ENCODE data around the gene CAMK2N2. TPM values are rescaled to one million over a fixed set of nuclear protein-coding genes. Genes with fewer than 3 reads are reported as not detected.

The CAMK2N2 gene
- total RNA-seq, 4 donors from 2014 or later, result not detected

GRCh38 chr3:184290331-184290730 is 29.0 kb upstream of the CAMK2N2 start:
- TF ChIP-seq POLR2AphosphoS5 (IDR thresholded peaks at IDR 0.05), result no peak
- TF ChIP-seq POLR2A (IDR thresholded peaks at IDR 0.05), result no peak
- H3K4me1 ChIP-seq, result no peaks in the 10 kb centered on the region
- no peaks in the 10 kb centered on the region for H3K36me3 ChIP-seq
- H3K9me3 ChIP-seq, result no peaks in the 10 kb centered on the region
- intact Hi-C loops (cut with DNase I; ENCODE audit: low total_unique reads) (no loop called here), in situ Hi-C loops (cut with MboI; ENCODE audit: low pct_ligation_motif_present in 1 of 4, low pct_unique_long_range_greater_than_20kb in 1 of 4, low sequenced_read_pairs in 3 of 4) (no loop called here)
- no peak overlapping the region for H3K4me3 ChIP-seq
- peaks cover 11% of the 10 kb centered on the region for H3K27me3 ChIP-seq
- 96% methylated on average over 10 of the region's 10 CpGs; no CpG with 5 or more reads in 1 of the 2 donors for WGBS, 2 donors (ENCODE audit: low coverage in 1 of 2)
- DNase-seq, result no peak
- H3K27ac ChIP-seq, result no peak overlapping the region

- peak; percentile 57 for DNase-seq
- in situ Hi-C loops (cut with MboI; ENCODE audit: low pct_ligation_motif_present in 1 of 4, low pct_unique_long_range_greater_than_20kb in 1 of 4, low sequenced_read_pairs in 3 of 4), result no loop called here
- Histone ChIP-seq H3K36me3 (no peaks in the 10 kb centered on the region), H3K4me3 (no peak overlapping the region), H3K27ac (no peak overlapping the region), H3K9me3 (no peaks in the 10 kb centered on the region), H3K4me1 (no peaks in the 10 kb centered on the region), H3K27me3 (peaks cover 11% of the 10 kb centered on the region)
- intact Hi-C loops (cut with DNase I; ENCODE audit: low total_unique reads), result no loop called here
- no peak for TF ChIP-seq POLR2A (IDR thresholded peaks at IDR 0.05)
- TF ChIP-seq CTCF (IDR thresholded peaks at IDR 0.05), result peak; percentile 42 to 59 (median 46)
- WGBS, 2 donors (ENCODE audit: low coverage in 1 of 2), result 5% methylated on average over 10 of the region's 10 CpGs; no CpG with 5 or more reads in 1 of the 2 donors
Measured at GRCh38 chr3:184289426-184289938, 28.1 kb upstream of the CAMK2N2 start.

DNA sequence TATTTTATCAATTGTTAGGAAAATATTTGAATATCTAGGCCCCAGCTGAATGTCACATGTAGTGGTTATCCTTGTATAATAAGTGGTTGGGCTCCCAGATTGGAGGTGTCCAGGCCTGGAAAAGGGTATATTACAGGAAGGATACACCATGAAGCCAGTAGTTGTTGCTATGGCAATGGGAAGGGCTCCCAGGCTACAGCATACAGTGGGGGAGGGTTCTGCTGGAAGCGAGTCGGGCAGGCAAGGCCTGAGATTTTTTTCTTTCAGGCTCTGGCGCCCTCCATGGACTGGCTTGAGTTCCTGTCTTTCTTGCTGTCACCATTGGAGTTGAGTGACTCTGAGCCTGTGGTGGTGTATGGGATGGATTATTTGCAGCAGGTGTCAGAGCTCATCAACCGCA is 23.3 kb upstream of the CAMK2N2 start:
- no peak for DNase-seq
- H3K4me1 ChIP-seq, result no peaks in the 10 kb centered on the region

GRCh38 chr3:184283681-184284080 is 22.3 kb upstream of the CAMK2N2 start:
- Histone ChIP-seq H3K27me3 (peaks cover 5% of the 10 kb centered on the region), H3K4me3 (no peak overlapping the region), H3K27ac (no peak overlapping the region), H3K9me3 (no peaks in the 10 kb centered on the region), H3K36me3 (no peaks in the 10 kb centered on the region), H3K4me1 (no peaks in the 10 kb centered on the region)
- no peak for DNase-seq
- in situ Hi-C loops (cut with MboI; ENCODE audit: low pct_ligation_motif_present in 1 of 4, low pct_unique_long_range_greater_than_20kb in 1 of 4, low sequenced_read_pairs in 3 of 4) (no loop called here), intact Hi-C loops (cut with DNase I; ENCODE audit: low total_unique reads) (no loop called here)
- no peak for TF ChIP-seq CTCF (IDR thresholded peaks at IDR 0.05)
- TF ChIP-seq EP300 (IDR thresholded peaks at IDR 0.05; ENCODE audit: low read depth), result no peak
- no peak for TF ChIP-seq POLR2A (IDR thresholded peaks at IDR 0.05)
- WGBS, 2 donors (ENCODE audit: low coverage in 1 of 2), result 86 to 93% methylated on average over 5 to 8 of the region's 8 CpGs

More for the DNA sequence above, 23.3 kb upstream of the CAMK2N2 start:
- WGBS, 2 donors (ENCODE audit: low coverage in 1 of 2), result 13% methylated on average over 4 of the region's 4 CpGs; no CpG with 5 or more reads in 1 of the 2 donors
- in situ Hi-C loops (cut with MboI; ENCODE audit: low pct_ligation_motif_present in 1 of 4, low pct_unique_long_range_greater_than_20kb in 1 of 4, low sequenced_read_pairs in 3 of 4), result no loop called here
- H3K27me3 ChIP-seq, result peaks cover 11% of the 10 kb centered on the region
- H3K27ac ChIP-seq, result no peak overlapping the region
- intact Hi-C loops (cut with DNase I; ENCODE audit: low total_unique reads), result no loop called here
- no peak for TF ChIP-seq POLR2A (IDR thresholded peaks at IDR 0.05)
- TF ChIP-seq CTCF (IDR thresholded peaks at IDR 0.05), result peak in 3 of 5 experiments; percentile 6 to 14 (median 11)
- TF ChIP-seq POLR2AphosphoS5 (IDR thresholded peaks at IDR 0.05), result no peak
- no peak for TF ChIP-seq EP300 (IDR thresholded peaks at IDR 0.05; ENCODE audit: low read depth)
- no peaks in the 10 kb centered on the region for H3K36me3 ChIP-seq
- H3K4me3 ChIP-seq, result no peak overlapping the region
- no peaks in the 10 kb centered on the region for H3K9me3 ChIP-seq

- H3K36me3 ChIP-seq, result no peaks in the 10 kb centered on the region
- H3K27ac ChIP-seq, result no peak overlapping the region
- H3K4me1 ChIP-seq, result no peaks in the 10 kb centered on the region
- in situ Hi-C loops (cut with MboI; ENCODE audit: low pct_ligation_motif_present in 1 of 4, low pct_unique_long_range_greater_than_20kb in 1 of 4, low sequenced_read_pairs in 3 of 4) (no loop called here), intact Hi-C loops (cut with DNase I; ENCODE audit: low total_unique reads) (no loop called here)
- 77 to 80% methylated on average over 1 to 4 of the region's 4 CpGs for WGBS, 2 donors (ENCODE audit: low coverage in 1 of 2)
- TF ChIP-seq POLR2A (IDR thresholded peaks at IDR 0.05) (no peak), CTCF (IDR thresholded peaks at IDR 0.05) (no peak), POLR2AphosphoS5 (IDR thresholded peaks at IDR 0.05) (no peak), EP300 (IDR thresholded peaks at IDR 0.05; ENCODE audit: low read depth) (no peak)
- H3K9me3 ChIP-seq, result no peaks in the 10 kb centered on the region
- no peak for DNase-seq
- no peak overlapping the region for H3K4me3 ChIP-seq
- H3K27me3 ChIP-seq, result peaks cover 4% of the 10 kb centered on the region
Measured at GRCh38 chr3:184282941-184283340, 21.6 kb upstream of the CAMK2N2 start.

Data from transverse colon (tissue), 4 donors.